ENCODE measurements around the gene UBE2Q2. TPM values are rescaled to one million over a fixed set of nuclear protein-coding genes. Genes with fewer than 3 reads are reported as not detected.

UBE2Q2 gene
- total RNA-seq, 4 donors from 2014 or later: 17.2 to 18.3 (median 17.6) TPM

DNA sequence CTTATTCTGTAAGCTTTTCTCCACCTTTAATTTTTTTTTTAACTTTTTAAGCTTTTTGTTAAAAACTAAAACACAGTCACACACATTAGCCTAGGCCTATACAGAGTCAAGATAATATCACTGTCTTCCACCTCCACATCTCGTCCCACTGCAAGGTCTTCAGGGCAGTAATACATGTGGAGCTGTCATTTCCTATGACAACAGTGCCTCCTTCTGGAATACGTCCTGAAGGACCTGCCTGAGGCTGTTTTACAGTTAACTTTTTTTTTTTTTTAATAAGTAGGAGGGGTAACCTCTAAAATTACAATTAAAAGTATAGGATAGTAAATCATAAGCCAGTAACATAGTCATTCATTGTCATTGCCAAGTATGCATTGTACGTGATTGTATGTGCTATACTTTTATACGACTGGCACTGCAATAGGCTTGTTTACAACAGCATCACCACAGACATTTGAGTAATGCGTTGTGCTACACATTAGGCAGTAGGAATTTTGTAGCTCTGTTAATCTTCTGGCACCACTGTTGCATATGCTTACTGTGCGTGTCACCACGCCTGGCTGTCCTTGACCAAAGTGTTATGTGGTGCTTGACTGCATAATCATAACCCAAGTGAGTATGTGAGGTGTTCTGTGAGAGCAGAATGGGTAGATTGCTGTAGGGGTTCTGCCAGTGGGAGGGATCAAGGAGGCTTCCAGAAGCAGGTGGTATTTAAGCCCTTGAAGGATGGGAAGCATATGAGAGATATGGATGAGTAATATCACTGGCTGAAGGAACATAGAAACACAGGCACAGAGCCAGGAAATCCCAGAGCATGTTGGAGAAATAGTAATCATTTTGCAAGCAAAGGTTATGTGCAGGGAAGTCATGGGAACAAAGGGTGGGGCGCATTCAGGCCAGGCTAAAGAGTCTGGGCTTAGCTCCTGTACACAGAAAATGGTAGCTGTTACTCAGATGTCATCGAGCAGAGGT is 78.8 kb downstream of the UBE2Q2 start:
- no peak overlapping the region for H3K4me3 ChIP-seq (ENCODE audit: low read depth, poor library complexity, severe bottlenecking)
- DNase-seq (ENCODE audit: low spot score in 2 of 2): peak in 1 of 2 donors; percentile 68
- TF ChIP-seq, protein P1, sequence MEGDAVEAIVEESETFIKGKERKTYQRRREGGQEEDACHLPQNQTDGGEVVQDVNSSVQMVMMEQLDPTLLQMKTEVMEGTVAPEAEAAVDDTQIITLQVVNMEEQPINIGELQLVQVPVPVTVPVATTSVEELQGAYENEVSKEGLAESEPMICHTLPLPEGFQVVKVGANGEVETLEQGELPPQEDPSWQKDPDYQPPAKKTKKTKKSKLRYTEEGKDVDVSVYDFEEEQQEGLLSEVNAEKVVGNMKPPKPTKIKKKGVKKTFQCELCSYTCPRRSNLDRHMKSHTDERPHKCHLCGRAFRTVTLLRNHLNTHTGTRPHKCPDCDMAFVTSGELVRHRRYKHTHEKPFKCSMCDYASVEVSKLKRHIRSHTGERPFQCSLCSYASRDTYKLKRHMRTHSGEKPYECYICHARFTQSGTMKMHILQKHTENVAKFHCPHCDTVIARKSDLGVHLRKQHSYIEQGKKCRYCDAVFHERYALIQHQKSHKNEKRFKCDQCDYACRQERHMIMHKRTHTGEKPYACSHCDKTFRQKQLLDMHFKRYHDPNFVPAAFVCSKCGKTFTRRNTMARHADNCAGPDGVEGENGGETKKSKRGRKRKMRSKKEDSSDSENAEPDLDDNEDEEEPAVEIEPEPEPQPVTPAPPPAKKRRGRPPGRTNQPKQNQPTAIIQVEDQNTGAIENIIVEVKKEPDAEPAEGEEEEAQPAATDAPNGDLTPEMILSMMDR (IDR thresholded peaks at IDR 0.05): no peak
- TF ChIP-seq POLR2A (IDR thresholded peaks at IDR 0.05): no peak
- intact Hi-C loops (cut with DNase I; ENCODE audit: low total_unique reads): no loop called here
- 56 to 59% methylated on average over 9 of the region's 9 CpGs for WGBS, 2 donors

DNA sequence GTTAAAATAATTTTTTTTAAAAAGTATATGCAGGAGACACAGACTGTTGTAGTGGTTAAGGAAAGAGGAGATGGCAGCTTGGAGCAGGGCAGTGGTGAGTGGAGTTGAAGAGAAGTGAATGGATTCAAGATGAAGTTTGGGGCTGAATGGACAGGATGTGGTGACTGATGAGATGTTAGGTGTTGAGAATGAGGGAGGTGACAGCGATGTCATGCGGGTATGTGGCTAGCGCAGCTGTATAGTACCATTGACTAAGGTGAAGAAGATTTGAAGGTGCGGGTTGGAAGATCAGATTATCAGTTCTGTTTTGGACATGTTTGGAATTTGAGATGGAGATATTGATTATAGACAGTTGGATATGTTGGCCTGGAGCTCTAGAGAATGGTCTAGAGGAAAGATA is 80.5 kb downstream of the UBE2Q2 start:
- DNase-seq (ENCODE audit: low spot score in 2 of 2): no peak
- intact Hi-C loops (cut with DNase I; ENCODE audit: low total_unique reads): no loop called here
- WGBS, 2 donors: 97% methylated on average over 4 of the region's 4 CpGs
- TF ChIP-seq POLR2A (IDR thresholded peaks at IDR 0.05): no peak
- TF ChIP-seq, protein P1 (IDR thresholded peaks at IDR 0.05): no peak
- H3K4me3 ChIP-seq (ENCODE audit: low read depth, poor library complexity, severe bottlenecking): no peak overlapping the region

DNA sequence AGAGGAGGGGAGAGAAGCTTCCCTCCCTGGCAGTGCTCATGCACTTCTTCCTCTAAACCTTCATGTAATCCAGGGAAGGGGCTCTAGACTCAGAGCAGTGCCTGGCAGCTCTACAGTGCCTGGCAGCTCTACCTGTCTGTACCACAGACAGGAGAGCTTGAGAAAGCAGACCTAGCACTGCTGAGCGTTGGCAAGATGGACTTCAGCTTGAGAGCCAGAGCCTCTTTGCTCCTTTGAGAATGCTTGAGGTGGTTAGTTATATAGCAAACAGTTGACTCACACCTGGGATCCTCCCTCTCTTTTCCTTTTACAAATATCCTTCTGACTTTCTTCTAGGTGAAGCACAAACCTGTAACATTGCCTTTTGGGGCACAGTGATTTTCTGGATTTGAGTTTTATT is 81.3 kb downstream of the UBE2Q2 start:
- no peak for DNase-seq (ENCODE audit: low spot score in 2 of 2)
- intact Hi-C loops (cut with DNase I; ENCODE audit: low total_unique reads): no loop called here
- H3K4me3 ChIP-seq (ENCODE audit: low read depth, poor library complexity, severe bottlenecking): no peak overlapping the region
- TF ChIP-seq, protein P1 (IDR thresholded peaks at IDR 0.05): no peak
- TF ChIP-seq POLR2A (IDR thresholded peaks at IDR 0.05): no peak
- 47 to 82% methylated on average over 1 of the region's 1 CpG for WGBS, 2 donors

DNA sequence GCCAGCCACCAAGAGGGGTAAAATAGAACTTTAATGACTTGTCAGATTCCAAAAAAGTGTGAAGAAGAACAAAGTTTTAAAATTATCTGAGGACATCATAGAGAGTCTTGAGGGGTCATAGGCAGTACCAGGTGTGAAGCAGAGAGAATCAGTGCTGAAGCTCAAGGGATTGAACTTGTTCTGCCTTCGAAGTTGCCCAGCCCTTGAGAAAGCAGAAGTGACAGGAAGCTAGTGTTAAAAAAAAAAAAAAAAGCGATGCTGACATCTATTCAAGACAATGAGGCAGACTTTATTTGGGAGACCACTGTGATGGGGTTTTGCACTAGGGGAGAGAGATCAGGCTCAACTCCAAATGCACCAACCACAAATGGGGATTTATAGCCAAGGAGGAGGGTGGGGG is 82.2 kb downstream of the UBE2Q2 start:
- TF ChIP-seq POLR2A (IDR thresholded peaks at IDR 0.05): no peak
- TF ChIP-seq, protein P1 (IDR thresholded peaks at IDR 0.05): no peak
- WGBS, 2 donors: 71 to 85% methylated on average over 2 of the region's 2 CpGs
- DNase-seq (ENCODE audit: low spot score in 2 of 2): no peak
- H3K4me3 ChIP-seq (ENCODE audit: low read depth, poor library complexity, severe bottlenecking): no peak overlapping the region
- intact Hi-C loops (cut with DNase I; ENCODE audit: low total_unique reads): no loop called here

DNA sequence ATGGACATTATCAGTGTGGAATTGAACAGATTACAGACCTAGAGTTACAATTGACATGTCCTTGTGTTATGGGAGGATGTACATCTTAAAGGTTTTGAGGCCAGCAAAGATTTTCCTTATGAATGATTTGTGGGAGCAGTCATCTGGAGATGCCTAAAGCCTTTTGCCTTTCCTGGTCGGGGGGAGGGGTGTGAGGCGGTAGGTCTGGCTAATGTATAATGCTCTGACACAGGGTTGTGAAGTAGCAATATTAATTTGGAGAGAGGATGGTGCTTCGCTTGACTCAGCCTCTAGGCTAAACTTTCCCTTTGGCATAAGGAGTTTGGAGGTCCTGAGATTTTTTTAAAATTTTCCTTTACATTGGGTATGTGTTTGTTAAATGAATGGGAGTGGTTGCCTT is 83.7 kb downstream of the UBE2Q2 start:
- intact Hi-C loops (cut with DNase I; ENCODE audit: low total_unique reads): no loop called here
- DNase-seq (ENCODE audit: low spot score in 2 of 2): no peak
- TF ChIP-seq, protein P1 (IDR thresholded peaks at IDR 0.05): no peak
- TF ChIP-seq POLR2A (IDR thresholded peaks at IDR 0.05): no peak
- no peak overlapping the region for H3K4me3 ChIP-seq (ENCODE audit: low read depth, poor library complexity, severe bottlenecking)
- WGBS, 2 donors: 88 to 91% methylated on average over 3 of the region's 3 CpGs
